Lower leg skin (tissue), 3 donors: ENCODE measurements around the gene FMR1.

ENCODE experiments used
- POLR2A ChIP-seq, 2 donors: fragments of 450-650 bp; IDR thresholded peaks; one replicate each; pipeline ENCODE4 v1.6.1; 2016 to 2017; ENCODE audit warnings: antibody characterized with exemption in 2 of 2, mild to moderate bottlenecking in 1 of 2, moderate library complexity in 1 of 2
- TF ChIP-seq, protein P1 (sequence below), 3 donors: fragments of 450-650 bp; IDR thresholded peaks; one replicate each; pipeline ENCODE4 v1.5.1; 2016; ENCODE audit warnings: antibody characterized with exemption in 3 of 3, mild to moderate bottlenecking in 3 of 3, moderate library complexity in 2 of 3

- TF ChIP-seq, protein P1, sequence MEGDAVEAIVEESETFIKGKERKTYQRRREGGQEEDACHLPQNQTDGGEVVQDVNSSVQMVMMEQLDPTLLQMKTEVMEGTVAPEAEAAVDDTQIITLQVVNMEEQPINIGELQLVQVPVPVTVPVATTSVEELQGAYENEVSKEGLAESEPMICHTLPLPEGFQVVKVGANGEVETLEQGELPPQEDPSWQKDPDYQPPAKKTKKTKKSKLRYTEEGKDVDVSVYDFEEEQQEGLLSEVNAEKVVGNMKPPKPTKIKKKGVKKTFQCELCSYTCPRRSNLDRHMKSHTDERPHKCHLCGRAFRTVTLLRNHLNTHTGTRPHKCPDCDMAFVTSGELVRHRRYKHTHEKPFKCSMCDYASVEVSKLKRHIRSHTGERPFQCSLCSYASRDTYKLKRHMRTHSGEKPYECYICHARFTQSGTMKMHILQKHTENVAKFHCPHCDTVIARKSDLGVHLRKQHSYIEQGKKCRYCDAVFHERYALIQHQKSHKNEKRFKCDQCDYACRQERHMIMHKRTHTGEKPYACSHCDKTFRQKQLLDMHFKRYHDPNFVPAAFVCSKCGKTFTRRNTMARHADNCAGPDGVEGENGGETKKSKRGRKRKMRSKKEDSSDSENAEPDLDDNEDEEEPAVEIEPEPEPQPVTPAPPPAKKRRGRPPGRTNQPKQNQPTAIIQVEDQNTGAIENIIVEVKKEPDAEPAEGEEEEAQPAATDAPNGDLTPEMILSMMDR (IDR thresholded peaks at IDR 0.05) = no peak
- TF ChIP-seq POLR2A (IDR thresholded peaks at IDR 0.05) = no peak
Measured at GRCh38 chrX:147891896-147892295, 19.8 kb upstream of the FMR1 start.
